Upper lobe of right lung (tissue), 1 donor: Measurements from ENCODE around the gene AMMECR1. TPM values are rescaled to one million over a fixed set of nuclear protein-coding genes. Genes with fewer than 3 reads are reported as not detected.

Source experiments
- ATAC-seq: fragments of 200-7000 bp; cut with Tn5 transposase; one replicate; pipeline ENCODE4 v1.9.1; 2020; ENCODE audit warnings: mild to moderate bottlenecking, moderate library complexity
- DNase-seq: peaks from one replicate; pipeline ENCODE4 v3.0.0-alpha.2; 2020
- H3K27ac ChIP-seq: fragments of 200-600 bp; one replicate; pipeline ENCODE4 v1.8.0; 2022
- H3K27me3 ChIP-seq: fragments of 200-600 bp; one replicate; pipeline ENCODE4 v1.8.0; 2022; ENCODE audit warnings: mild to moderate bottlenecking
- H3K36me3 ChIP-seq: fragments of 200-600 bp; one replicate; pipeline ENCODE4 v1.8.0; 2022
- H3K4me1 ChIP-seq: fragments of 200-600 bp; one replicate; pipeline ENCODE4 v1.8.0; 2022
- H3K4me3 ChIP-seq: fragments of 200-600 bp; one replicate; pipeline ENCODE4 v1.8.0; 2022; ENCODE audit warnings: mild to moderate bottlenecking
- H3K9me3 ChIP-seq: fragments of 200-600 bp; one replicate; pipeline ENCODE4 v1.8.0; 2022
- CTCF ChIP-seq: fragments of 200-600 bp; IDR thresholded peaks from one replicate; pipeline ENCODE4 v1.8.0; 2022; ENCODE audit warnings: antibody characterized with exemption
- intact Hi-C: fragments of 100-400 bp; cut with DNase I; formaldehyde crosslinking; loops from one replicate; pipeline ENCODE4 v1.11.0; 2022
- total RNA-seq: library from RNA; stranded (reverse); fragmentation: NEBNext Ultra II Directional; extraction: Animal tissue kit (Norgen Biotek cat#: 25700); gene quantifications from one replicate; pipeline ENCODE4 v1.2.1, GENCODE V29; 2021
- donor health status: DM: no; HTN: yes; CAD: no; lungs with severe emphysema.

The AMMECR1 gene
- total RNA-seq, 1 donor from 2014 or later, result 6.1 TPM

DNA sequence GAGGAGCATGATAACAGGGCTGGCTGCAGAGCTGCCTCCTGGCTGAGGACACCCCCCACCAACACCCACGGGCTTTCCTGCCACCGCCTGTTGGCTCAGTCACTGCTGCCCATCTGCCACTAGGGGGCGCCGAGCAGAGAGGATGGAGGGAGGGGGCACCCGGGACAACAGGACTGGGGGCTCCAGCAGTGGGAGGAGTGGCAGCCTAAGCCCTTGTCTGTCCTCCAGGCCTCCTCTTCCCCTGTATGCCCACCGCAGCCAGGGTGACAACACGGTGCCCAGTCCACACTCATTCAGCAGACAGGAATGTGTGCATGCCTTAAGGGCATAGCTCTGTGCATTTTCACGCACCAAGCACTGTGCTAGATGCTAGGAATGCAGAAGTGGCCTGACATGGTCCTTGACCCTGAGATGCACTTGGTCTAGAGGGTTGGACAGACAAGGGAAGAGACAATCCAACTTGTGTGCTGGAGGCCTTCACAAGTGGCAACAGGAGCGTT, 149.9 kb downstream of the AMMECR1 start:
- peak; percentile 53 for TF ChIP-seq CTCF
- DNase-seq, result peak; percentile 64
- H3K27ac ChIP-seq, result no peak overlapping the region
- H3K9me3 ChIP-seq, result no peaks in the 10 kb centered on the region
- intact Hi-C loops, result no loop called here
- peak; percentile 67 for ATAC-seq
- H3K4me1 ChIP-seq, result no peaks in the 10 kb centered on the region
- no peaks in the 10 kb centered on the region for H3K36me3 ChIP-seq
- no peaks in the 10 kb centered on the region for H3K27me3 ChIP-seq
- no peak overlapping the region for H3K4me3 ChIP-seq

DNA sequence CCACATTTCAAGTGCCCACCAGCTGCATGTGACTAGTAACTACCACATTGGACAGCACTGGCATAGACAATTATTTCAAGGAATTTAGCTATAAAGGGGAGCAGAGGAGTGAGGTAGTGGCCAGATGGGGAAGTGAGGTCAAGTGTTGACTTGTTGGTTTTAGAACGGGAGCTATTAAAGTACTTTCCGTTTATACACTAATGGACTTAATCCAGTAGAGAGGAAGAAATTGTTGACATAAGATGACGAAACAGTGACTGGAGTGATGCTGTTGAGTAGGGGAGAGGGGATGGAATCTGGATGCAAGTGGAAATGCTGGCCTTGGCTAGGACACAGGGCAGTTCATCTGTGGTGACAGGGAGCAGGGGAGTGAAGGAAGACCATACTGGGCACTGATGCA, 154.4 kb downstream of the AMMECR1 start:
- DNase-seq (no peak), ATAC-seq (peak; percentile 48)
- Histone ChIP-seq H3K36me3 (no peaks in the 10 kb centered on the region), H3K4me3 (no peak overlapping the region), H3K4me1 (no peaks in the 10 kb centered on the region), H3K27ac (no peak overlapping the region), H3K27me3 (no peaks in the 10 kb centered on the region), H3K9me3 (no peaks in the 10 kb centered on the region)
- intact Hi-C loops, result no loop called here
- no peak for TF ChIP-seq CTCF

- H3K4me1 ChIP-seq, result no peaks in the 10 kb centered on the region
Measured at GRCh38 chrX:110162867-110163266, 155.0 kb downstream of the AMMECR1 start.

DNA sequence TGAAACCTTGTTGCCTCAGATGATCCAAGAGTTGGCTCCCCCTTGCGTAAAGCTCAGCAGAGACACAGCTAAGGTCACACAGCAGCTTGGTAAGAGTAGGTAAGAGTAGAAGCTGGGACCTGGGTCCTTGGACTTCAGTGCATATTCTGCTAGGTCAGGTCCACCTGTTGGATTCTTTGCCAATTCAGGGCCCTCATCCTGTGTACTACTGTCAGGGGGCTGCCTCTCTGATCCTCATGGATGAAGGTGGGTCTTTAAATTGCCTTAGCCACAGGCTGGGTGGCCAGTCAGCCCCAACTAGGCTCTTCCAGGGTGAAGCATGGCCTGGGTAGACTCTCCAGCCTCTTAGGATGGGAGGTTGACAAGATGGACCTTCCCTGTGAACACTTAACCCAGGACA, 155.8 kb downstream of the AMMECR1 start:
- Histone ChIP-seq H3K9me3 (no peaks in the 10 kb centered on the region), H3K4me3 (no peak overlapping the region), H3K4me1 (no peaks in the 10 kb centered on the region), H3K27me3 (no peaks in the 10 kb centered on the region), H3K36me3 (no peaks in the 10 kb centered on the region), H3K27ac (no peak overlapping the region)
- DNase-seq, result no peak
- no peak for TF ChIP-seq CTCF
- intact Hi-C loops, result no loop called here
- no peak for ATAC-seq

More at GRCh38 chrX:110162867-110163266, 155.0 kb downstream of the AMMECR1 start:
- Histone ChIP-seq H3K9me3 (no peaks in the 10 kb centered on the region), H3K27me3 (no peaks in the 10 kb centered on the region), H3K4me3 (no peak overlapping the region), H3K36me3 (no peaks in the 10 kb centered on the region), H3K27ac (no peak overlapping the region)
- DNase-seq, result no peak
- intact Hi-C loops, result no loop called here
- TF ChIP-seq CTCF, result no peak
- no peak for ATAC-seq

GRCh38 chrX:110161361-110161686, 156.6 kb downstream of the AMMECR1 start:
- intact Hi-C loops, result no loop called here
- H3K4me3 ChIP-seq, result no peak overlapping the region
- H3K36me3 ChIP-seq, result no peaks in the 10 kb centered on the region
- no peaks in the 10 kb centered on the region for H3K4me1 ChIP-seq
- no peaks in the 10 kb centered on the region for H3K9me3 ChIP-seq
- H3K27me3 ChIP-seq, result no peaks in the 10 kb centered on the region
- no peak for TF ChIP-seq CTCF
- no peak for ATAC-seq
- no peak overlapping the region for H3K27ac ChIP-seq
- no peak for DNase-seq

- Histone ChIP-seq H3K27ac (no peak overlapping the region), H3K4me1 (no peaks in the 10 kb centered on the region), H3K36me3 (no peaks in the 10 kb centered on the region), H3K4me3 (no peak overlapping the region), H3K9me3 (no peaks in the 10 kb centered on the region), H3K27me3 (no peaks in the 10 kb centered on the region)
- TF ChIP-seq CTCF, result no peak
- DNase-seq (no peak), ATAC-seq (no peak)
- intact Hi-C loops, result loop anchor here (10.0 kb wide), 1 partner anchor 255 kb away; no protein-coding TSS in a partner anchor
Measured at GRCh38 chrX:110159865-110160264, 158.0 kb downstream of the AMMECR1 start.
